ENCODE results near the gene RAD23B.

DNA sequence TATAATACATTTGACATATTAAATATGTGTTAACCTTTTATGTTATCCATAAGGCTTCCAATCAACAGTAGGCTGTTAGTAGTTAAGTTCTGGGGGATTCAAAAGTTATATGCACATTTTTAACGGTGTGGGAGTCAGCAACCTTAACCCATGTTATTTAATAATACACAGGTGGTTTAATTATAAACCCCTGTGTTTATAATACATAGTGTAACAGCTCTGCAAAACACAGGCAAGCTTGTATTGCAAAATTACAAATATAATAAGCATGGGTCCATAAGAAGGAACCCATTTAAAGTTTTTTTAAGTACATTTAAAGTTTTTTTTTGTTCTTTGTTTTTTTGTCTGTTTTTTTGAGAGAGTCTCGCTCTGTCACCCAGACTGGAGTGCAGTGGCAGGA, 14.5 kb upstream of the RAD23B start:
- TF ChIP-seq, protein P1, sequence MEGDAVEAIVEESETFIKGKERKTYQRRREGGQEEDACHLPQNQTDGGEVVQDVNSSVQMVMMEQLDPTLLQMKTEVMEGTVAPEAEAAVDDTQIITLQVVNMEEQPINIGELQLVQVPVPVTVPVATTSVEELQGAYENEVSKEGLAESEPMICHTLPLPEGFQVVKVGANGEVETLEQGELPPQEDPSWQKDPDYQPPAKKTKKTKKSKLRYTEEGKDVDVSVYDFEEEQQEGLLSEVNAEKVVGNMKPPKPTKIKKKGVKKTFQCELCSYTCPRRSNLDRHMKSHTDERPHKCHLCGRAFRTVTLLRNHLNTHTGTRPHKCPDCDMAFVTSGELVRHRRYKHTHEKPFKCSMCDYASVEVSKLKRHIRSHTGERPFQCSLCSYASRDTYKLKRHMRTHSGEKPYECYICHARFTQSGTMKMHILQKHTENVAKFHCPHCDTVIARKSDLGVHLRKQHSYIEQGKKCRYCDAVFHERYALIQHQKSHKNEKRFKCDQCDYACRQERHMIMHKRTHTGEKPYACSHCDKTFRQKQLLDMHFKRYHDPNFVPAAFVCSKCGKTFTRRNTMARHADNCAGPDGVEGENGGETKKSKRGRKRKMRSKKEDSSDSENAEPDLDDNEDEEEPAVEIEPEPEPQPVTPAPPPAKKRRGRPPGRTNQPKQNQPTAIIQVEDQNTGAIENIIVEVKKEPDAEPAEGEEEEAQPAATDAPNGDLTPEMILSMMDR (IDR thresholded peaks at IDR 0.05): no peak
- no peak for TF ChIP-seq EP300 (IDR thresholded peaks at IDR 0.05)

All from tibial nerve (tissue), 4 donors.